SK-N-SH (cell line): ENCODE data around the gene UPK1B. TPM values are rescaled to one million over a fixed set of nuclear protein-coding genes. Genes with fewer than 3 reads are reported as not detected.

ENCODE experiments used
- CTCF ChIA-PET: fragments of 300-600, 350-600 bp; formaldehyde crosslinking; extraction: SDS; loops from one replicate; lab custom pipeline; 2021; lab: Yijun Ruan, JAX
- POLR2A ChIA-PET: fragments of 350-600 bp; sonication (Branson Sonifier 250); formaldehyde crosslinking; extraction: SDS; loops from one replicate; lab custom pipeline; 2020; ENCODE audit warnings: antibody characterized with exemption, inconsistent platforms; lab: Yijun Ruan, JAX
- DNase-seq: peaks from one replicate; pipeline ENCODE4 v3.0.0; 2012
- H2AFZ ChIP-seq: fragments of 200-600 bp; sonication (generic); 2 replicates; pipeline ENCODE4 v1.8.1; 2016; ENCODE audit warnings: antibody characterized with exemption, mild to moderate bottlenecking, low read depth
- H3F3A ChIP-seq: fragments of 200-600 bp; sonication (generic); replicated peaks from 2 replicates; pipeline ENCODE3; 2016; ENCODE audit warnings: antibody characterized with exemption, mild to moderate bottlenecking; ENCODE audit not compliant: insufficient read depth
- H3K27ac ChIP-seq, 2 experiments: fragments of 200-500 bp in 1 of 2; fragments of 200-600 bp in 1 of 2; sonication (Bioruptor generic) in 1 of 2; sonication (generic), shearing (Covaris generic) in 1 of 2; 2 replicates each; pipeline versions ENCODE4 v1.5.1 to v1.6.1; 2014 to 2016; ENCODE audit warnings: low read depth in 2 of 2, inconsistent platforms in 1 of 2, low read length in 1 of 2, mild to moderate bottlenecking in 1 of 2, mixed read lengths in 1 of 2
- H3K27me3 ChIP-seq: fragments of 200-600 bp; sonication (generic), shearing (Covaris generic); 2 replicates; pipeline ENCODE4 v1.6.1; 2016; ENCODE audit warnings: mixed run types; ENCODE audit not compliant: insufficient read depth
- H3K36me3 ChIP-seq, 2 experiments: fragments of 200-500 bp in 1 of 2; fragments of 200-600 bp in 1 of 2; sonication (Bioruptor generic) in 1 of 2; sonication (generic) in 1 of 2; replicated peaks in 1 of 2; 2 replicates each; pipeline versions ENCODE3 to v1.5.1; 2014 to 2016; ENCODE audit warnings: low read length in 1 of 2, mild to moderate bottlenecking in 1 of 2; ENCODE audit not compliant: insufficient read depth in 2 of 2, control insufficient read depth in 1 of 2
- H3K4me1 ChIP-seq, 2 experiments: fragments of 200-500 bp in 1 of 2; fragments of 200-600 bp in 1 of 2; sonication (Bioruptor generic) in 1 of 2; sonication (generic), shearing (Covaris generic) in 1 of 2; 2 replicates each; pipeline versions ENCODE4 v1.5.1 to v1.6.1; 2014 to 2016; ENCODE audit warnings: low read depth in 1 of 2, low read length in 1 of 2, mixed run types in 1 of 2; ENCODE audit not compliant: insufficient read depth in 2 of 2, control insufficient read depth in 1 of 2
- H3K4me2 ChIP-seq: fragments of 200-600 bp; sonication (generic), shearing (Covaris generic); 2 replicates; pipeline ENCODE4 v1.6.1; 2017; ENCODE audit warnings: mixed run types
- H3K4me3 ChIP-seq, 2 experiments: fragments of 200-500 bp in 1 of 2; fragments of 200-600 bp in 1 of 2; sonication (Bioruptor generic) in 1 of 2; sonication (generic), shearing (Covaris generic) in 1 of 2; 2 replicates each; pipeline versions ENCODE4 v1.5.1 to v1.8.1; 2014 to 2016; ENCODE audit warnings: low read depth in 2 of 2, inconsistent platforms in 1 of 2, low read length in 1 of 2, mild to moderate bottlenecking in 1 of 2, mixed read lengths in 1 of 2, moderate library complexity in 1 of 2
- H3K79me2 ChIP-seq: fragments of 200-600 bp; sonication (generic); 2 replicates; pipeline ENCODE4 v1.8.1; 2017; ENCODE audit warnings: mild to moderate bottlenecking; ENCODE audit not compliant: insufficient read depth
- H3K9ac ChIP-seq: fragments of 200-600 bp; sonication (generic); 2 replicates; pipeline ENCODE4 v1.6.1; 2017; ENCODE audit warnings: mixed run types
- H3K9me2 ChIP-seq: fragments of 200-600 bp; sonication (generic); 2 replicates; pipeline ENCODE4 v1.6.1; 2017; ENCODE audit warnings: mixed run types
- H3K9me3 ChIP-seq: fragments of 200-600 bp; sonication (generic); 2 replicates; pipeline ENCODE4 v1.6.1; 2017; ENCODE audit warnings: mixed run types, mild to moderate bottlenecking, moderate library complexity
- H4K20me1 ChIP-seq: fragments of 200-600 bp; sonication (generic); 2 replicates; pipeline ENCODE4 v1.6.1; 2017; ENCODE audit warnings: mild to moderate bottlenecking, mixed run types; ENCODE audit not compliant: insufficient read depth
- CTCF ChIP-seq: fragments of 200-600 bp; sonication (generic); IDR thresholded peaks from 2 replicates; pipeline ENCODE4 v1.6.1; 2017; ENCODE audit warnings: antibody characterized with exemption, mild to moderate bottlenecking, moderate library complexity
- FOXJ3 ChIP-seq: sonication (generic); formaldehyde crosslinking; IDR thresholded peaks from 2 replicates; pipeline ENCODE4 v1.5.1; 2020; ENCODE audit warnings: mild to moderate bottlenecking, missing genetic modification reagents
- GATA2 ChIP-seq: sonication (generic); formaldehyde crosslinking; IDR thresholded peaks from 2 replicates; pipeline ENCODE4 v1.5.0; 2020; ENCODE audit warnings: mild to moderate bottlenecking, missing genetic modification reagents
- NFIC ChIP-seq: IDR thresholded peaks from 2 replicates; pipeline ENCODE4 v1.4.0; 2012; ENCODE audit warnings: borderline replicate concordance
- NRF1 ChIP-seq: IDR thresholded peaks from 2 replicates; pipeline ENCODE4 v1.6.1; 2012; ENCODE audit warnings: low read depth, mild to moderate bottlenecking, low read length
- POLR2AphosphoS5 ChIP-seq: IDR thresholded peaks from 2 replicates; pipeline ENCODE4 v1.6.1; 2012; ENCODE audit warnings: low read depth, low read length
- RAD21 ChIP-seq: IDR thresholded peaks from 2 replicates; pipeline ENCODE4 v1.6.1; 2012; ENCODE audit warnings: mild to moderate bottlenecking, low read length
- USF2 ChIP-seq: fragments of 150-350 bp; IDR thresholded peaks from 2 replicates; pipeline ENCODE4 v1.6.1; 2017; ENCODE audit warnings: antibody characterized with exemption, low read length, low read depth, borderline replicate concordance
- ZBTB33 ChIP-seq: IDR thresholded peaks from 2 replicates; pipeline ENCODE4 v1.4.0; 2012; ENCODE audit warnings: low read depth, borderline replicate concordance
- WGBS: methylation state at CpG from one replicate; pipeline ENCODE4 v1.1.6; 2017; ENCODE audit warnings: low lambda C conversion rate; 5-methylcytosine and 5-hydroxymethylcytosine counted together
- polyA plus RNA-seq, 3 experiments: library from polyadenylated mRNA; depleted of rRNA; stranded (reverse); fragments of >200 nt; gene quantifications; 2 replicates each; pipeline ENCODE4 v1.2.3, GENCODE V29; 2012
- TF ChIP-seq, protein P1 (sequence below): fragments of 150-350 bp; IDR thresholded peaks from 2 replicates; pipeline ENCODE4 v1.6.1; 2016; ENCODE audit warnings: mild to moderate bottlenecking, low read depth, low read length
- TF ChIP-seq, protein P2 (sequence below): IDR thresholded peaks from 2 replicates; pipeline ENCODE4 v1.6.1; 2012; ENCODE audit warnings: mild to moderate bottlenecking, low read depth, low read length, moderate library complexity

Gene UPK1B
- polyA plus RNA-seq, 1 of the 3 experiments (the other 2 are of a cell fraction), result not detected

GRCh38 chr3:119148493-119149180, 24.8 kb upstream of the UPK1B start (continued):
- TF ChIP-seq RAD21 (no peak), NFIC (no peak), ZBTB33 (no peak), GATA2 (CRISPR knock-in tag) (no peak), USF2 (no peak), POLR2AphosphoS5 (no peak), CTCF (no peak)
- TF ChIP-seq, protein P1, sequence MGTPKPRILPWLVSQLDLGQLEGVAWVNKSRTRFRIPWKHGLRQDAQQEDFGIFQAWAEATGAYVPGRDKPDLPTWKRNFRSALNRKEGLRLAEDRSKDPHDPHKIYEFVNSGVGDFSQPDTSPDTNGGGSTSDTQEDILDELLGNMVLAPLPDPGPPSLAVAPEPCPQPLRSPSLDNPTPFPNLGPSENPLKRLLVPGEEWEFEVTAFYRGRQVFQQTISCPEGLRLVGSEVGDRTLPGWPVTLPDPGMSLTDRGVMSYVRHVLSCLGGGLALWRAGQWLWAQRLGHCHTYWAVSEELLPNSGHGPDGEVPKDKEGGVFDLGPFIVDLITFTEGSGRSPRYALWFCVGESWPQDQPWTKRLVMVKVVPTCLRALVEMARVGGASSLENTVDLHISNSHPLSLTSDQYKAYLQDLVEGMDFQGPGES, result no peak

GRCh38 chr3:119149484-119149883, 23.9 kb upstream of the UPK1B start:
- no peaks in the 10 kb centered on the region for H3K79me2 ChIP-seq
- no peaks in the 10 kb centered on the region for H4K20me1 ChIP-seq
- H3K4me1 ChIP-seq, result no peaks in the 10 kb centered on the region; a peak in 1 of 4 replicates
- no peaks in the 10 kb centered on the region for H3K27me3 ChIP-seq
- H3K9me3 ChIP-seq, result 0 out of 2 replicates have a peak, but pooled peaks cover 3% of the 10 kb centered on the region
- ChIA-PET POLR2A (no interaction called here), CTCF (no interaction called here)
- no peak overlapping the region for H3K4me3 ChIP-seq
- TF ChIP-seq NRF1 (no peak), FOXJ3 (no peak), ZBTB33 (no peak), NFIC (no peak)
- TF ChIP-seq, protein P2, sequence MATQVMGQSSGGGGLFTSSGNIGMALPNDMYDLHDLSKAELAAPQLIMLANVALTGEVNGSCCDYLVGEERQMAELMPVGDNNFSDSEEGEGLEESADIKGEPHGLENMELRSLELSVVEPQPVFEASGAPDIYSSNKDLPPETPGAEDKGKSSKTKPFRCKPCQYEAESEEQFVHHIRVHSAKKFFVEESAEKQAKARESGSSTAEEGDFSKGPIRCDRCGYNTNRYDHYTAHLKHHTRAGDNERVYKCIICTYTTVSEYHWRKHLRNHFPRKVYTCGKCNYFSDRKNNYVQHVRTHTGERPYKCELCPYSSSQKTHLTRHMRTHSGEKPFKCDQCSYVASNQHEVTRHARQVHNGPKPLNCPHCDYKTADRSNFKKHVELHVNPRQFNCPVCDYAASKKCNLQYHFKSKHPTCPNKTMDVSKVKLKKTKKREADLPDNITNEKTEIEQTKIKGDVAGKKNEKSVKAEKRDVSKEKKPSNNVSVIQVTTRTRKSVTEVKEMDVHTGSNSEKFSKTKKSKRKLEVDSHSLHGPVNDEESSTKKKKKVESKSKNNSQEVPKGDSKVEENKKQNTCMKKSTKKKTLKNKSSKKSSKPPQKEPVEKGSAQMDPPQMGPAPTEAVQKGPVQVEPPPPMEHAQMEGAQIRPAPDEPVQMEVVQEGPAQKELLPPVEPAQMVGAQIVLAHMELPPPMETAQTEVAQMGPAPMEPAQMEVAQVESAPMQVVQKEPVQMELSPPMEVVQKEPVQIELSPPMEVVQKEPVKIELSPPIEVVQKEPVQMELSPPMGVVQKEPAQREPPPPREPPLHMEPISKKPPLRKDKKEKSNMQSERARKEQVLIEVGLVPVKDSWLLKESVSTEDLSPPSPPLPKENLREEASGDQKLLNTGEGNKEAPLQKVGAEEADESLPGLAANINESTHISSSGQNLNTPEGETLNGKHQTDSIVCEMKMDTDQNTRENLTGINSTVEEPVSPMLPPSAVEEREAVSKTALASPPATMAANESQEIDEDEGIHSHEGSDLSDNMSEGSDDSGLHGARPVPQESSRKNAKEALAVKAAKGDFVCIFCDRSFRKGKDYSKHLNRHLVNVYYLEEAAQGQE, result no peak
- no peak for DNase-seq
- no peak overlapping the region for H2AFZ ChIP-seq
- 57% methylated on average over 4 of the region's 4 CpGs for WGBS
- no peak overlapping the region for H3K27ac ChIP-seq
- H3F3A ChIP-seq, result no peaks in the 10 kb centered on the region
- H3K36me3 ChIP-seq, result no peaks in the 10 kb centered on the region
- no peak overlapping the region for H3K9ac ChIP-seq
- H3K4me2 ChIP-seq, result no peak overlapping the region
- no peaks in the 10 kb centered on the region for H3K9me2 ChIP-seq
